HG03521 (cell line): ENCODE data around the gene NMBR.
"Not testable (repeated sequence)": the region's sequence is repeated elsewhere in the genome, so short reads cannot be mapped to it uniquely, and the experiment has no call there.

Experiments
- ATAC-seq: cut with Tn5 transposase; IDR thresholded peaks from one replicate; pipeline ENCODE4 v1.9.1; 2021; ENCODE audit warnings: mild to moderate bottlenecking, moderate library complexity; ENCODE audit not compliant: unreplicated experiment

Gene NMBR

GRCh38 chr6:142155895-142156757 is 9.2 kb upstream of the NMBR start:
- ATAC-seq, result peak; percentile 66

- ATAC-seq, result no peak
These were observed 8.2 kb upstream of the NMBR start for GRCh38 chr6:142155091-142155490.

- no peak for ATAC-seq
These were observed 7.4 kb upstream of the NMBR start for GRCh38 chr6:142154336-142154735.

- ATAC-seq, result no peak
These were observed 6.3 kb upstream of the NMBR start for GRCh38 chr6:142153196-142153595.

GRCh38 chr6:142152746-142153145 is 5.8 kb upstream of the NMBR start:
- no peak for ATAC-seq

GRCh38 chr6:142141531-142141930 is 5.4 kb downstream of the NMBR start:
- not testable (repeated sequence) for ATAC-seq

GRCh38 chr6:142138876-142139275 is 8.0 kb downstream of the NMBR start:
- no peak for ATAC-seq

GRCh38 chr6:142132625-142133024 is 14.3 kb downstream of the NMBR start, which contains the start of gene GJE1:
TSS of gene GJE1 (plus strand) at chr6:142132925. CDS start at chr6:142133159, 234 bp downstream.
- ATAC-seq, result no peak

- no peak for ATAC-seq
These were observed 16.1 kb downstream of the NMBR start for GRCh38 chr6:142130814-142131213.

- no peak for ATAC-seq
These were observed 25.6 kb downstream of the NMBR start for GRCh38 chr6:142121342-142121741.

- ATAC-seq, result no peak
These were observed 28.0 kb downstream of the NMBR start for GRCh38 chr6:142118925-142119324.

- no peak for ATAC-seq
These were observed 28.6 kb downstream of the NMBR start for GRCh38 chr6:142118328-142118727.

GRCh38 chr6:142117366-142117765 is 29.6 kb downstream of the NMBR start:
- ATAC-seq, result no peak

- ATAC-seq, result no peak
These were observed 34.4 kb downstream of the NMBR start for GRCh38 chr6:142112451-142113061.

- ATAC-seq, result not testable (repeated sequence)
These were observed 36.1 kb downstream of the NMBR start for GRCh38 chr6:142110820-142111219.

GRCh38 chr6:142104820-142105219 is 42.1 kb downstream of the NMBR start:
- ATAC-seq, result not testable (repeated sequence)

GRCh38 chr6:142088858-142089216 is 58.1 kb downstream of the NMBR start:
- no peak for ATAC-seq

- ATAC-seq, result no peak
These were observed 58.7 kb downstream of the NMBR start for GRCh38 chr6:142087950-142088857.

- ATAC-seq, result no peak
These were observed 67.8 kb downstream of the NMBR start for GRCh38 chr6:142079130-142079529.

GRCh38 chr6:142075516-142076101 is 71.3 kb downstream of the NMBR start:
- no peak for ATAC-seq

GRCh38 chr6:142074516-142074915 is 72.4 kb downstream of the NMBR start:
- ATAC-seq, result no peak
